NCI-H1092 (cell line): ENCODE results near the gene RGS9BP.
"Not testable (repeated sequence)": the region's sequence is repeated elsewhere in the genome, so short reads cannot be mapped to it uniquely, and the experiment has no call there.

Source experiments
- DNase-seq: peaks from one replicate; lab custom pipeline; 2025; lab: John Stamatoyannopoulos, UW

RGS9BP gene

GRCh38 chr19:32695506-32695905 lies 19.9 kb downstream of the RGS9BP start:
- not testable (repeated sequence) for DNase-seq

- DNase-seq: not testable (repeated sequence)
These were observed 21.1 kb downstream of the RGS9BP start for GRCh38 chr19:32696771-32697170.

- DNase-seq: not testable (repeated sequence)
These were observed 24.5 kb downstream of the RGS9BP start for GRCh38 chr19:32700129-32700528.

DNA sequence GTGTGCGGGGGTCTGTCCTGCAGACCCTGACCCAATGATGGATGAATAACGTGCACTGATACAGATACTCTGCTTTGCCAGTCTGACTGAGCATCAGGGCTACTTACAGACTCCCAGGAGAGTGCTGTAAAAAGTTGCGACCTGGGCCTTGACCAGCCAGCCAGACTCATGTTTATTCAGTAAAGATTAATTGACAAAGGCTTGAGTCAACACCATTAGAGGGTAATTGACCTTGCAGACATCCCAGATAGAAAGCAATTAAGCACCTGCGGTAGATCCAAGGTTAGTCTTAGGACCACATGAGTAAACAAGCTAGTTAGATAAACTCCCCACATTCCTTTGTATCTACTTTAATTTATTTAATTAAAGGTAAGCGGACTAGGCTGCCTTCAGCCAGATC lies 26.4 kb downstream of the RGS9BP start:
- no peak for DNase-seq

DNA sequence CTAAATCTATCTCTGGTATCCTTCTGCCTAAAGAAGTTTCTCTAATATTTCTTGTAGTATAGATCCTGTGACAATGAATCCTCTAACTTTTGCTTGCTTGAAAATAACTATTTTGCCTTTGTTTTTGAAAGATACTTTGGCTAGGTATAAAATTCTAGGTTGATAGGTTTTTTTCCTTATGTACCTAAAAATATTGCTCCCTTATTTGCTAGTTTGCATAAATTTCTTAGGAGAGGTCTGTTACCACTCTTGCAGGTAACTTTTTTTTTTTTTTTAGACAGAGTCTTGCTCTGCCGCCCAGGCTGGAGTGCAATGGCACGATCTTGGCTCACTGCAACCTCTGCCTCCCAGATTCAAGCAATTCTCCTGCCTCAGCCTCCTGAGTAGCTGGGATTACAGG lies 28.4 kb downstream of the RGS9BP start:
- DNase-seq: not testable (repeated sequence)

DNA sequence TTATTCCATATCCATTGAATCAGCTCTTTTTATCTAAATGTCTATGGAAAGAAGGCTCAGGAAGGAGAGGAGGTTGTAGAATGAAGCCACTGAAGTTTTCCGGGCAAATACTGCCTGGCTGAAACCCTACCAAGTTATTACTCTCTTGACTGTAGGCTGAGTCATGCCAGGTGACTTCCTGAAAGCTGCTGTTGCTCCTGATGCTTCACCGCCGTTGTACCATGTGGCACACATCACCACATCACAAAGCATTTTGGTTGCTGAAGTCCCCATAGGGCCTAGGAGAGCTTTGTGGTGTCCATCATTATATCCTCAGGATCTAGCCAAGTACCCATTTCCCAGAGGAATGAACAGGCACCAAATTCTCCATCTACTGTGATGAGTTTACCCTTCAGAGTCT lies 32.8 kb downstream of the RGS9BP start:
- no peak for DNase-seq

DNA sequence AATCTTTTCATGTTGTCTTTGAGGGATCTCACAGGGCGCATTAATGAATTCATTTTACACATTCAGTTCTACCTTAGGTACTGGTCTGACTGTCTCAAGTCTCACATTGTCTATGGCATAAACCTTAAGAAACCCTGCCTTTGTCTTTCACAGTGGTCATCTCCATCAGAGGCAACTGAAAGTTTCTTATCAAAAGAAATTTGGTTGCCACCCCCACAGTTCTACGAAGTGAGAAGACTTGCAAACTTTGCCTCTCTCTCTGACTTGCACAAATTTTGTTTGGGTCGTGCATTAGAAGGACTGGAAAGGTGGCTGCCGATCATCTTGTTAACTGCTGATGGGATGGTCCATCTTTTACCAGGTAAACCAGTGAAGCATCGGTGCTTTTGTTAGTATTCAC lies 33.4 kb downstream of the RGS9BP start:
- DNase-seq: no peak

DNA sequence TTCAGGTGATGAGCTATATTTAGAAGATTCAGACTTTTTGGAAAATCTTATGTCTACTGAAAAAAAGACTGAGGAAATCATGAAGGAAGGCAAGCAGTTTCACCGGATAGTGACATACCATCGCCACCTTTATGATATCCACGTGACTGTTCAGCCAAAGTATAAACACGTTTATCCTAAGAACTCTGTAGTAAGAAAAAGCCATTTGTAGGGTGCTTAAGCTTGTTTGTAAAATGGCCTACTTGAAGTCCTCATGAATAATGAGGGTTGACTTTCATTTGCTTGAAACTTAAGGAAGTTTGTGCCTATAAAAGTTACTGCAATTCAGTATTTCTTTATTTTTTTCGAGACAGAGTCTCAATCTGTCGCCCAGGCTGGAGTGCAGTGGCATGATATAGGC lies 36.1 kb downstream of the RGS9BP start:
- no peak for DNase-seq

DNA sequence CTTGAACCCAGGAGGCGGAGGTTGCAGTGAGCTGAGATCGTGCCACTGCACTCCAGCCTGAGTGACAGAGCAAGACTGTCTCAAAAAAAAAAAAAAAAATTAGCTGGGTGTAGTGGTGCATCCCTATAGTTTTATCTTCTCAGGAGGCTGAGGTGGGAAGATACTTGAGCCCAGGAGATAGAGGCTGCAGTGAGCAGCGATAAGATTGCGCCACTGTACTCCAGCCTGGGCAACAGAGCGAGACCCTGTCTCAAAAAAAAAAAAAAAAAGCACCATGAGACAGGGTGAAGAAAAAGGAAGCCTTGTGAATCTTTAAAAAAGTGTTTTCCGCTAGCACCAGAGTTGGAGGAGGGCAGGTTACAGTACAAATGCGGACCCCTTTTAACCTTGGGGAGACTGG lies 40.6 kb downstream of the RGS9BP start:
- not testable (repeated sequence) for DNase-seq

- no peak for DNase-seq
These were observed 41.8 kb downstream of the RGS9BP start for GRCh38 chr19:32717496-32717895.

DNA sequence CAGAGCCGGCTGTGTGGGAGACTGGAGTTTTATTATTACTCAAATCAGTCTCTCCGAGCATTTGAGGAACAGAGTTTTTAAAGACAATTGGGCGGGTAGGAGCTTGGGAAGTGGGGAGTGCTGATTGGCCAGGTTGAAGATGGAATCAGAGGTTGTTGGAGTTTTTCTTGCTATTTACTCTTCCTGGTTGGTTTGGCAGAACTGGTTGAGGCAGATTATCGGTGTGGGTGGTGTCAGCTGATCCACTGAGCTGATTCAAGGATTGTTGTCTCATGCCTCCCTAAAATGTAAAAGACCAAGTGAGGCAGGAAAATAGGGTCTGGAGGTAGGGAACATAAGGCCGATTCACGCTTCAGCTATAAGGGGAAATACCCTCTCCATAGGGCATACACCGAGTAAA lies 42.6 kb downstream of the RGS9BP start:
- no peak for DNase-seq

- DNase-seq: no peak
These were observed 44.0 kb downstream of the RGS9BP start, which contains the start of gene TDRD12 for GRCh38 chr19:32719611-32720059. Gene TDRD12 (plus strand): TSS chr19:32719767. CDS start chr19:32720073, 306 bp downstream.

DNA sequence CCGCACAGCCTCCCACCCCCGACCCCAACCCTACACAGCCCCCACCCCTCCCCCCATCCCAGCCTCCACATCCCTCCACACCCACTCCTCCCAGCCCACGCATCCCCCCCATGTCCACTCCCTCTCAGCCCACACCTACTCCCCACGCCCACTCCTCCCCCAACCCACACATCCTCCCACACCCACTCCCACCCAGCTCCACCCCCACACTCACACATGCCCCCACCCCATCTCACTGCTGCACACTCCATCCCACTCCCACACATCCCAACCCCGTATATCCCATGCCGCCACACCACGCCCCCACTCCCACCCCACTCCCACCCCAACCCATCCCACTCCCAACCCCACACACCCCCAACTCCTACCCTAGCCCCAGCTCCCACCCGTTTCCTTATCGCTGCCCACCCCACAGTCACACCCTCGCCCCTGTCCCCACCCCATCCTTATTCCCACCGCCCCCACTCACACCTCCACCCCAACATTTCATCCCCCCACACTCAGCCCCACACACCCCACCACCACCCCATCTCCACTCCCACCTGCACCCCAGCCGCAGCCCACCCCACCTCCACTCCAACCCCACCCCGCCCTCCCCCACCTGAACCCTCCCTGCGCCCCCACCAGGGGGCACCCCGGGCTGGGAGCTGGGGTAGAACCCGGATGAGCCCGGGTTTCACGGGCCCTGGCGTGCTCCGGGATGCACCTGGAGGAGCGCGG lies 44.7 kb downstream of the RGS9BP start:
- no peak for DNase-seq

DNA sequence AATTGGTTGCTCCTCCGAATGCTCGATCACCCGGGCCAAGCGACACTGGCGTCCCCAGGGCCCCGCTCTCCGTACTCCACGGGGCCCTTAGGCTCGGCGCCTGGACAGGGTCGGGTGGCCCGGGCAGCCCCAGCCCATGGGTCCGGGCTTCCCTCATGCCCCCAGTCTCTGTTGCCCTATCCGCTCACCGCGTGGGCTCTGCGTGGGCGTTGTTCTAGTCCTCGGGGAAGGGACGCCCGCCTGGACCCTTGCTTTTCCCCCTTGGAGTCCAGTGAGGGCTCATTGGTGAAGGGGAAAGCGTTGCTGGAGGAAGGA lies 45.2 kb downstream of the RGS9BP start:
- DNase-seq: no peak
